HEK293T (cell line): ENCODE measurements around the gene TMEM33.

Experiments used
- FOXA1 ChIP-seq: fragments of 450-650 bp; IDR thresholded peaks from 2 replicates; pipeline ENCODE4 v1.6.1; 2016; ENCODE audit warnings: mild to moderate bottlenecking
- FOXM1 ChIP-seq: fragments of 450-650 bp; IDR thresholded peaks from 2 replicates; pipeline ENCODE4 v1.6.1; 2017; ENCODE audit warnings: mild to moderate bottlenecking, borderline replicate concordance
- HDGF ChIP-seq: fragments of 450-650 bp; IDR thresholded peaks from 2 replicates; pipeline ENCODE4 v1.6.1; 2017; ENCODE audit warnings: antibody characterized with exemption, borderline replicate concordance
- NFRKB ChIP-seq: fragments of 450-650 bp; IDR thresholded peaks from 2 replicates; pipeline ENCODE4 v1.6.1; 2016; ENCODE audit warnings: mild to moderate bottlenecking, moderate library complexity
- SP1 ChIP-seq: fragments of 450-650 bp; IDR thresholded peaks from 2 replicates; pipeline ENCODE4 v1.6.1; 2017
- SUZ12 ChIP-seq: fragments of 450-650 bp; IDR thresholded peaks from 2 replicates; pipeline ENCODE4 v1.6.1; 2016; ENCODE audit warnings: mild to moderate bottlenecking

DNA sequence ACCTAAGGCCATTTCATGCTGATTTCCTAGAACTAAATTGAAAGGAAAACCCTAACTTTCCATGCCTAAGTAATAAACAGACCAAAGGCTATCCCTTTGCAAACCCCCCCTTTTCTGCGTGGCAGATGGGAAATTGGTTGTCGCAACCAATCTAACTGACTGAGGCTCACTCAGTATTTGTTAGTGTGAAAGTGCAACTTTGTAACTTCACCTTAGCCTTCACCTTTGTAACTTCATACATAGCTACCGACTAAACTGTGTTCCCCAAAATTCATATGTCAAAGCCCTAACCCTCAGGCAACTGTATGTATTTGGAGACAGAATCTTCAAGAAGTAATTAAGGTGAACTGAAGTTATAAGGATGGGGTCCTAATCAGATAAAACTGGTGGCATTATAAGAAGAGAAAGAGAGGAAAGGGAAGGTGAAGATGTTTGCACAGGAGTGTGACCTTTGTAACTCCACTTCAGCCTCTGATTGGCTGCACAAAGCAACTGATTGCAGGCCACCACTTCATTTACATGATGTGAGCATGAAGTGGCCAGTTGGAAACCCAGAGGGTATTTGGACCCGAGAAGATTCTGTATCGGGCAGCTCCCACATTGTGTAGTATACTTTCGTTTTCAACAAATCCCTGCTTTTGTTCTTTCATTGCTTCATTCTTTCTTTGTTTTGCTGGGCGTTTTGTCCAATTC is 4.9 kb upstream of the TMEM33 start:
- TF ChIP-seq FOXM1 (no peak), SUZ12 (no peak), HDGF (no peak), SP1 (no peak), FOXA1 (no peak), NFRKB (no peak)
